ENCODE measurements around the gene ZNF776.
"Not testable (repeated sequence)": the region's sequence is repeated elsewhere in the genome, so short reads cannot be mapped to it uniquely, and the experiment has no call there.

Gene ZNF776

DNA sequence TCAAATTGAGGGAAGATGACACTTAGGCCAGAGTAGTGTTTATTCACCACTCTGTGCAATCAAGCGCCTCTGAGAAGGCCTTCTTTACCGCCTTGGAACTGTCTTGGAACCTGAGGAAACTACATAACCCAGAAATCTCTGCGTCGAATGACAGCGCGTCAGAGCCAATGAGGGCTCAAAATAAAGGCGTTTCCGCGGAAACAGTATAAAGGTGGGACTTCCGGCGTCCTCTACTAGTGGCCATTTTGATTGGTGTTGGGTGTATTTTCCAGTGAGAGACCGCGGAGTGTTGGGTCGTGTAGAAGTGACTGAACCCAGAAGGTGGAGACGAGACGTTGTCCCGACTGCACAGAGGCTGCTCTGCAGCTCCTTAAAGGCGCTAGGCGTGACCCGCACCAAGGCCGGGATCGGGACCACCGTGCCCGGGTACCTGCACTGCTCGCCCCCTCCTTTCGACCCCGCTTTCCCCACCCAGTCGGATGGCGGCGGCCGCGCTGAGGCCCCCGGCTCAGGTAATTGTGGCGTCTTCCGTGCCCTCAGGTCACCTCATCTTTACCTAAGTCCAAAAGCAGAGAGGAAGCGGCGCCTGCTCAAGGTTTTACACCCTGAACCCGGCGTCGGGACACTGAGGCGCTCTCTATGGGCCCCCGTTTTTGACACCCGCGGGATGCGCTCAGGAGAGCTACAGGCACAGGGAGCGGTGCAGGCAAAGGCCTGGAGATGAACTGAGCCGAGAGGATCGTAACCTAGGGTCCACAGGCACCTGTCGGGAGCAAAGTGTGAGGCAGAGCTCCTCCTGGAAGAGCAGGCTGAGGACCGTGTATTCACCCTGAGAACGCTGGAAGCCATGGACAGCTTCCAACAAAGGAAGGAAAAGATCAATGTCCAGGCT, at the start of gene ZNF776:
TSS of gene ZNF776 (plus strand) at position 236 of the 892 bp plus-strand sequence. CDS start at position 480, 244 bp downstream.
- DNase-seq (ENCODE audit: low read depth in 1 of 2, low spot score in 1 of 2): peak; percentile 56 to 65

- DNase-seq (ENCODE audit: low read depth in 1 of 2, low spot score in 1 of 2): no peak
Measured at GRCh38 chr19:57701625-57702024, 45.0 kb upstream of the ZNF776 start.

DNA sequence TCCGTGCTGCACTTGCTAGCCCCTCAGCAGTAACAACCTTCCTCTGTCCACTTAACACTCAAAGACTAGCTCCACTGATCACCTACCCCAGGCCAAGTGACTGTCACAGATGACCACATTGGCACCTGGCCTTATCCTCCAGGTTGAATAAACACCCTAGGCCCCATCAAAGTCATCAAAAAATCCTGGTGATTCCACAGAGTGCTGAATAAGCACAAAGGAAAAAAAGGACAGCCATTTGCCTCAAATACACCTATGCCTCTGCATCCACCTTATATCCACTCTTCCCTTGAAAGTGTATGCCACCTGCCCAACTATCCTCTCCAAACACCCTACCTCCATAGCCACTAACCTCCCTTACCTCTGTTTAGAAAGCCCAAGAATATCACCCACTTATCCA, 40.3 kb upstream of the ZNF776 start:
- DNase-seq (ENCODE audit: low read depth in 1 of 2, low spot score in 1 of 2): no peak

- DNase-seq (ENCODE audit: low read depth in 1 of 2, low spot score in 1 of 2): peak in 1 of 2 donors; percentile 8
Measured at GRCh38 chr19:57708641-57709361, 37.8 kb upstream of the ZNF776 start, which contains the start of gene ZNF154. ZNF154 (minus strand) TSS chr19:57709204; CDS start chr19:57708971, 233 bp downstream.

GRCh38 chr19:57709616-57710015, 37.0 kb upstream of the ZNF776 start:
- DNase-seq (ENCODE audit: low read depth in 1 of 2, low spot score in 1 of 2): no peak

DNA sequence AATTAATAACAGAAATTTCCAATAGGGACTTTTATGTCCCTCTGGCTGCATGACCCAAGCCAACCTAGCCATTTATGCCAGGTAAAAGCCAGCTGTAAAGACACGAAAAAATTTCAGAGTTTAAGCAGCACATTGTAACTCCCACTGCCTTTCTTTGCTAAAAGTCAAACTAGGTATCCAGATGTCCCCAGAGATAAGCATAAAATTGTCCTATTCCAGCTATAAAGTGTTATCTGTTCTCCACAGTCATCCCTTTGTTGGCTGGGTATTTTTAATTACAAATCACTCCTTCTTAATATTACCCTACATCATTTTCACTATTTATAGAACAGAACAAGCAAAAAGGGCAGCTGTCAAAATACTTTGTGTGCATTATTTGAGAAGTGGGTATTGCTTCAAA, 34.4 kb upstream of the ZNF776 start:
- no peak for DNase-seq (ENCODE audit: low read depth in 1 of 2, low spot score in 1 of 2)

- DNase-seq (ENCODE audit: low read depth in 1 of 2, low spot score in 1 of 2): no peak
Measured at GRCh38 chr19:57719424-57719823, 27.2 kb upstream of the ZNF776 start.

- DNase-seq (ENCODE audit: low read depth in 1 of 2, low spot score in 1 of 2): no peak
Measured at GRCh38 chr19:57719901-57720519, 26.6 kb upstream of the ZNF776 start.

DNA sequence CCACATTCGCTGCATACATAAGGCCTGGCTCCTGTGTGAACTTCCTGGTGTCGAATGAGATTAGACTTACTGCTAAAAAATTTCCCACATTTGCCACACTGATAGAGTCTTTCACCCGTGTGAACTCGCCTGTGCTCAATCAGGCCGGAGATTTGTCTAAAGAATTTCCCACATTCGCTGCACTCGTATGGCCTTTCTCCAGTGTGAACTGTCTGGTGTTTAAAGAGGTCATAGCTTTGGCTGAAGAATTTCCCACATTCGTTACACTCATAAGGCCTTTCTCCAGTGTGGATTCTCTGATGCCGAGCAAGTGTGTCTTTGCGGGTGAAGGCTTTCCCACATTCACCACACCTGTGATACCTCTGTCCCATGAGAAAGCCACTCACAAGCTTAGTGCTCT, 25.7 kb upstream of the ZNF776 start:
- DNase-seq (ENCODE audit: low read depth in 1 of 2, low spot score in 1 of 2): no peak

DNA sequence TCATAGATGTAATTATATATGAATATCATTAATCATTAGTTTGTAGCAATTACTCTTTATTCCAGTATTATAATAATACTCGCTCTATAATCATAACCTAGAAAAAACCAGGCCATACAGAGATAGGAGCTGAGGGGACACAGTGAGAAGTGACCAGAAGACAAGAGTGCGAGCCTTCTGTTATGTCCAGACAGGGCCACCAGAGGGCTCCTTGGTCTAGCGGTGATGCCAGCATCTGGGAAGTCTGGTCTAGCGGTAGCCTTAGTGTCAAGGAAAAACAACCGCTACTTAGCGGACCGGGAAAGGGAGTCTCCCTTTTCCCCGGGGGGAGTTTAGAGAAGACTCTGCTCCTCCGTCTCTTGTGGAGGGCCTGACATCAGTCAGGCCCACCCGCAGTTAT, 8.3 kb upstream of the ZNF776 start:
- DNase-seq (ENCODE audit: low read depth in 1 of 2, low spot score in 1 of 2): peak in 1 of 2 donors; percentile 8

- DNase-seq (ENCODE audit: low read depth in 1 of 2, low spot score in 1 of 2): not testable (repeated sequence)
Measured at GRCh38 chr19:57738770-57739169, 7.8 kb upstream of the ZNF776 start.

GRCh38 chr19:57747472-57747807, 825 bp downstream of the ZNF776 start:
- no peak for DNase-seq (ENCODE audit: low read depth in 1 of 2, low spot score in 1 of 2)

DNA sequence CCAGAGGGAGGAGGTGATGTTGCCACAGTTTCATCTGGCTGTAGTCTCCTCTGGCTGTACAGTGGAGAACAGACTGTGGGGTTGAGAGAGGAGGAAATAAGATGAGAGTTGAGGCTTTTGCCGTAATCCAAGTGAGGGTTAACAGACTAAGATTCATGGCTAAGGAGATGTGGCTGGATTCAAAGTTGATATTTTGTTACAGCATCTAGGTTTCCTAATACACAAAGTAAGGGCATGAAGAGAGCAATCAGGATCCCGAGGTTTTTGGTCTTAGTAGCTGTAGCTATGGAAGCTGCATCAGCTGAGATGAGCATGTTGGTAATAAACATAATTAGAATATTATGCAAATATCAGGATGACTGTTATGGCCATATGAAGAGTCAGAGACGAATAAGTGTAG, 1.4 kb downstream of the ZNF776 start:
- DNase-seq (ENCODE audit: low read depth in 1 of 2, low spot score in 1 of 2): no peak

DNA sequence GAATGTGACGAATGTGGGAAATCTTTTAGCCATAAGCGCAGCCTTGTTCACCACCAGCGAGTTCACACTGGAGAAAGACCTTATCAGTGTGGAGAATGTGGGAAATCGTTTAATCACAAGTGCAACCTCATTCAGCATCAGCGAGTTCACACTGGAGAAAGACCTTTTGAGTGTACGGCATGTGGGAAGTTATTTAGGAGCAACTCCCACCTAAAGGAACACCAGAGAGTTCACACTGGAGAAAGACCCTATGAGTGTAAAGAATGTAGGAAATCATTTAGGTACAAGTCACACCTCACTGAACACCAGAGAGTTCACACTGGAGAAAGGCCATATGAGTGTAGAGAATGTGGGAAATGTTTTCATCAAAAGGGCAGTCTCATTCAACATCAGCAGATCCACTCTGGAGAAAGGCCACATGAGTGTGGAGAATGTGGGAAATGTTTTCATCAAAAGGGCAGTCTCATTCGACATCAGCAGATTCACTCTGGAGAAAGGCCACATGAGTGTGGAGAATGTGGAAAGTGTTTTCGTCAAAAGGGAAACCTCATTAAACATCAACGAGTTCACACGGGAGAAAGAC, 7.6 kb downstream of the ZNF776 start:
- no peak for DNase-seq (ENCODE audit: low read depth in 1 of 2, low spot score in 1 of 2)

GRCh38 chr19:57755031-57755430, 8.4 kb downstream of the ZNF776 start:
- DNase-seq (ENCODE audit: low read depth in 1 of 2, low spot score in 1 of 2): no peak

- DNase-seq (ENCODE audit: low read depth in 1 of 2, low spot score in 1 of 2): no peak
Measured at GRCh38 chr19:57757941-57758340, 11.3 kb downstream of the ZNF776 start.

GRCh38 chr19:57759096-57759495, 12.5 kb downstream of the ZNF776 start:
- DNase-seq (ENCODE audit: low read depth in 1 of 2, low spot score in 1 of 2): no peak

DNA sequence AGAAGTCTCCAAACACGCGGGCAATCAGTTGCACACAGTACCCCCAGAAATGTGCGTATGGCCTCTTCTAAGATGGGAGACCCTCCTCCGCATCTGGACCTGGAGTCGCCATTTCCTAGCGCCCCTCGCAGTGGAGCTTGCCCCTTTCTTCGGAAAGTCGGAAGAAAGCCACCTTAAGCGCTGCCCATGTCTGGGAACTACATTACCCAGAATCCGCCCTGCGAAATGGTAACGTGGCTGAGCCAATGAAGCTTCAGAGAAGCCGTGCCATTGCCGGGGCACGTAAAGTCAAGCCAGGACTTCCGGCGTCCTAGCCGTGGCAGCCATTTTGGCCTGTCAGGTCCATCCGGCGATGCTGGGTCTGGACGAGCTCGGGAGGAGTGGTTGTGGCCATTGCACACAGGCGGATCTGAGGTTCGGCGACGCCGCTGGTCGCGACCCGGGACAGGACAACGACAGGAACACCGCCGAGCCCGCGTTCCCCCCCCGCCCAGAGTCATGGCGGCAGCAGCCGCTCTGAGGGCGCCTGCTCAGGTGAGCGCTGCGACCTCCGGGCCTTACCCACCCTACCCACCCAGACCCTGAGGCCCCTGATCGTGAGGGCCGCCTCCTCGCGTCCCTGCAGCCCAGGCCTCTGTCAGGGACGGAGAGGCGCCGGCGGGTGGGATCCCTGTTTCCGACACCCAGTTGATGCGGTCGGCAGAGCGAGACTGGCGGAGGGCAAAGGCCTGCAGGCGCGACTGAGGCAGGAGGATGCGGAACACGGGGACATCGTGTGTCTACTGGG, 22.9 kb downstream of the ZNF776 start, which contains the start of gene ZNF586:
TSS of gene ZNF586 (plus strand) at position 332 of the 787 bp plus-strand sequence. CDS start at position 499, 167 bp downstream.
- DNase-seq (ENCODE audit: low read depth in 1 of 2, low spot score in 1 of 2): peak; percentile 76 to 78

DNA sequence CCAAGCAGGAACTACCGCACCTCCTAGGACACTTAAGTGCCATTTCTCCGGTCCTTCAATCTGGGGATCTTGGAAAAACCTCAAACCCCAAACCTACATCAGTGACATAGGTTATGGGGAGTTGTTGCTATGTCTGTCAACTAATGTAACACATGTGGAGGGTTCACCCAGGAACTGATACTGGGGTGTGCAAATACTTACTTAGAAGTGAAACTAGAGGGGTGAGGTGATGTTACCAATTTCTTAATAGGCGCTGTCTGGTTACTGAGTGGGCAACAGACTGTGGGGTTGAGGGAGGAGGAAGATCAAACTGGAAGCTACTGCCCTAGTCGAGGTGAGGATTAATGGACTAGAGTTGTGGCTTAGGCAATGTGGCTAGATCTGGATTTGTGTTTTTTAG, 24.8 kb downstream of the ZNF776 start:
- no peak for DNase-seq (ENCODE audit: low read depth in 1 of 2, low spot score in 1 of 2)

DNA sequence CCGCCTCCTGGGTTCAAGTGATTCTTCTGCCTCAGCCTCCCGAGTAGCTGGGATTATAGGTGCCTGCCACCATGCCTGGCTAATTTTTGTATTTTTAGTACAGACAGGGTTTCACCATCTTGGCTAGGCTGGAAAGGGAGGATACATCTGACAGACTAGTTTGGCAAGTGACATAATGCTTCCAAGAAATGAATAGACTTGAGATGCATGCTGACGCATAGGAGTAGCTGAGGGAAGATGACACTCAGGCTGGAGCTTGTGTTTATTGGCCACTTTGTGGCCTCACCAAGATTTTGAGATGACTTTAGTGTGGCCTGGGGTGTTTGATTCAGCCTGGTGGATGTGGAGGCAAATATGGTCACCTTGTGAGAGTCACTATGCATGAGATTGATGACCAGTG, 26.9 kb downstream of the ZNF776 start:
- no peak for DNase-seq (ENCODE audit: low read depth in 1 of 2, low spot score in 1 of 2)
